Measurements from ENCODE around the gene DCAF4L1. TPM values are rescaled to one million over a fixed set of nuclear protein-coding genes. Genes with fewer than 3 reads are reported as not detected.

DCAF4L1 gene, protein sequence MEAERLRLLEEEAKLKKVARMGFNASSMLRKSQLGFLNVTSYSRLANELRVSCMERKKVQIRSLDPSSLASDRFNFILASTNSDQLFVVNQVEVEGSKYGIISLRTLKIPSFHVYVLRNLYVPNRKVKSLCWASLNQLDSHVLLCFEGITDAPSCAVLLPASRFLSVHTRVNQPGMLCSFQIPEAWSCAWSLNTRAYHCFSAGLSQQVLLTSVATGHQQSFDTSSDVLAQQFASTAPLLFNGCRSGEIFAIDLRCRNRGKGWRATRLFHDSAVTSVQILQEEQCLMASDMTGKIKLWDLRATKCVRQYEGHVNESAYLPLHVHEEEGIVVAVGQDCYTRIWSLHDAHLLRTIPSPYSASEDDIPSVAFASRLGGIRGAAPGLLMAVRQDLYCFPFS
- polyA plus RNA-seq (2013, experiment 1 of 2) = 0.04 TPM
- polyA plus RNA-seq (2013, experiment 2 of 2) = 0.03 TPM

DNA sequence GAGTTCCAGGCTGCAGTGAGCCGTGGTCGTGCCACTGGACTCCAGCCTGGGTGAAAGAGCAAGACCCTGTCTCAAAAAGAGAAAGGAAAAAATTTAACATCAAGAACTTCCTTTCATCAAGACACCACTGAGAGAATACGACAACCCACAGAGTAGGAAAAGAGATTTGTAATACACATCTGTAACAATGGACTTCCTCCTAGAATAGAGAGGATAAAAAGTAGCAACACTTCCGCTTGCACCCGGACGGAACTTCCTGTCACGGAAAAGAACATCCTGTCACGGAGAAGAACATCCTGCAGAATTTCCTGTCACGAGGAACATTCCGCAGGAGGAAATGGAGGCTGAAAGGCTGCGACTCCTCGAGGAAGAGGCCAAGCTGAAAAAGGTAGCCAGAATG lies at the start of gene DCAF4L1:
Gene DCAF4L1, plus strand, starts transcription at position 301 of the 400 bp plus-strand sequence. Its CDS starts 37 bp downstream, at position 338.
- DNase-seq (ENCODE audit: low spot score) = no peak
- Histone ChIP-seq H3K79me1 (ENCODE audit: low read depth, low read length) (no peaks in the 10 kb centered on the region), H3K9me3 (replicated peaks in 1 of 2; ENCODE audit: control insufficient read depth in 2 of 2, insufficient read depth in 1 of 2, low read depth in 1 of 2, low read length in 2 of 2) (peaks cover 0 to 2% of the 10 kb centered on the region in 2 donors), H4K8ac (ENCODE audit: low read depth, low read length) (no peak within 1 kb of the TSS), H3K23ac (ENCODE audit: low read depth, low read length, poor library complexity) (no peak within 1 kb of the TSS), H3K4ac (ENCODE audit: low read length) (no peak within 1 kb of the TSS), H4K91ac (ENCODE audit: low read depth, low read length, poor library complexity) (no peak within 1 kb of the TSS), H3K4me2 (ENCODE audit: insufficient read depth, low read length, poor library complexity, severe bottlenecking) (no peak within 1 kb of the TSS), H3K36me3 (replicated peaks in 1 of 2; ENCODE audit: control insufficient read depth in 2 of 2, insufficient read depth in 2 of 2, low read length in 2 of 2) (no peaks in the 10 kb centered on the region), H3K27ac (replicated peaks; ENCODE audit: low read length) (no peak within 1 kb of the TSS), H2BK120ac (ENCODE audit: low read depth, low read length) (no peak within 1 kb of the TSS), H2BK5ac (ENCODE audit: low read length) (no peak within 1 kb of the TSS), H3K4me1 (ENCODE audit: control insufficient read depth in 2 of 2, insufficient read depth in 1 of 2, low read depth in 1 of 2, low read length in 2 of 2) (peaks cover 0 to 2% of the 10 kb centered on the region in 2 donors), H2BK12ac (ENCODE audit: low read length) (no peak within 1 kb of the TSS), H3K4me3 (ENCODE audit: low read length in 2 of 2) (peak within 1 kb of the TSS in 1 of 2 donors; percentile 4), H3K14ac (ENCODE audit: low read length) (no peak within 1 kb of the TSS), H2AFZ (ENCODE audit: low read length) (no peak within 1 kb of the TSS), H2BK15ac (ENCODE audit: low read length) (no peak within 1 kb of the TSS), H3K18ac (ENCODE audit: low read length) (no peak within 1 kb of the TSS), H2AK5ac (ENCODE audit: low read depth, low read length) (no peak within 1 kb of the TSS), H3K9ac (ENCODE audit: low read depth, low read length, poor library complexity) (no peak within 1 kb of the TSS), H3K27me3 (ENCODE audit: control insufficient read depth in 3 of 3, insufficient read depth in 3 of 3, low read depth in 1 of 3, low read length in 3 of 3) (no peaks in the 10 kb centered on the region)
- WGBS, 2 donors (ENCODE audit: extremely low coverage in 2 of 2, insufficient read length in 2 of 2, insufficient replicate concordance in 1 of 2) = no CpG with 5 or more reads among the region's 12 CpGs

DNA sequence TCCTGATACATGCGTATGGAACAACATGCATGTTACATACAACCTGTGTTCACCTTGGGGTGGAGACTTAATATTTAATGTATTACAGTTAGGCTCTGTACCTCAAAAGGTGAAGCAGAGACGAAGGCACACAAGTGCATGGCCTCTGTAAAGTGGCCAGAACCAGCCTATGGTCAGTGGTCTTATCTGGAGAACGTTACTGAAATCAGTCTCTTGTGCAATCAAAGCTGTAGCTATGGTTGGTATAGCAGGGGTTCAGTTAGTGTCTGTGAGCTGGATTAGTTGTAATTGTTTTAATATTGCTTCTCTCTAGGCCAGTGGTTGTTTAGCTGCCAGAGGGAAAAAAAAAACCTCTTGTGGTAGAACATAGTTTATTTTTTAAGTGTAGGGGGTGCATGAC lies 48.6 kb upstream of the DCAF4L1 start:
- no peak overlapping the region for H3K18ac ChIP-seq (ENCODE audit: low read length)
- H3K4me3 ChIP-seq (ENCODE audit: low read length in 2 of 2) = no peak overlapping the region
- no peaks in the 10 kb centered on the region for H3K27me3 ChIP-seq (ENCODE audit: control insufficient read depth in 3 of 3, insufficient read depth in 3 of 3, low read depth in 1 of 3, low read length in 3 of 3)
- no peak overlapping the region for H2BK5ac ChIP-seq (ENCODE audit: low read length)
- H4K8ac ChIP-seq (ENCODE audit: low read depth, low read length) = no peak overlapping the region
- H3K4me1 ChIP-seq (ENCODE audit: control insufficient read depth in 2 of 2, insufficient read depth in 1 of 2, low read depth in 1 of 2, low read length in 2 of 2) = peaks cover 3 to 7% of the 10 kb centered on the region in 2 donors
- no peak overlapping the region for H4K91ac ChIP-seq (ENCODE audit: low read depth, low read length, poor library complexity)
- no peak overlapping the region for H2BK120ac ChIP-seq (ENCODE audit: low read depth, low read length)
- H3K14ac ChIP-seq (ENCODE audit: low read length) = no peak overlapping the region
- H2AFZ ChIP-seq (ENCODE audit: low read length) = no peak overlapping the region
- H2BK12ac ChIP-seq (ENCODE audit: low read length) = no peak overlapping the region
- peaks cover 6% of the 10 kb centered on the region for H3K79me1 ChIP-seq (ENCODE audit: low read depth, low read length)
- no CpG with 5 or more reads among the region's 3 CpGs for WGBS, 2 donors (ENCODE audit: extremely low coverage in 2 of 2, insufficient read length in 2 of 2, insufficient replicate concordance in 1 of 2)
- no peak overlapping the region for H3K9ac ChIP-seq (ENCODE audit: low read depth, low read length, poor library complexity)
- H3K4ac ChIP-seq (ENCODE audit: low read length) = no peak overlapping the region
- H3K27ac ChIP-seq (replicated peaks; ENCODE audit: low read length) = no peak overlapping the region
- no peak overlapping the region for H3K4me2 ChIP-seq (ENCODE audit: insufficient read depth, low read length, poor library complexity, severe bottlenecking)
- no peaks in the 10 kb centered on the region for H3K9me3 ChIP-seq (replicated peaks in 1 of 2; ENCODE audit: control insufficient read depth in 2 of 2, insufficient read depth in 1 of 2, low read depth in 1 of 2, low read length in 2 of 2)
- peaks cover 2 to 18% of the 10 kb centered on the region in 2 donors for H3K36me3 ChIP-seq (replicated peaks in 1 of 2; ENCODE audit: control insufficient read depth in 2 of 2, insufficient read depth in 2 of 2, low read length in 2 of 2)
- DNase-seq (ENCODE audit: low spot score) = no peak
- H3K23ac ChIP-seq (ENCODE audit: low read depth, low read length, poor library complexity) = no peak overlapping the region
- H2AK5ac ChIP-seq (ENCODE audit: low read depth, low read length) = no peak overlapping the region
- H2BK15ac ChIP-seq (ENCODE audit: low read length) = no peak overlapping the region

DNA sequence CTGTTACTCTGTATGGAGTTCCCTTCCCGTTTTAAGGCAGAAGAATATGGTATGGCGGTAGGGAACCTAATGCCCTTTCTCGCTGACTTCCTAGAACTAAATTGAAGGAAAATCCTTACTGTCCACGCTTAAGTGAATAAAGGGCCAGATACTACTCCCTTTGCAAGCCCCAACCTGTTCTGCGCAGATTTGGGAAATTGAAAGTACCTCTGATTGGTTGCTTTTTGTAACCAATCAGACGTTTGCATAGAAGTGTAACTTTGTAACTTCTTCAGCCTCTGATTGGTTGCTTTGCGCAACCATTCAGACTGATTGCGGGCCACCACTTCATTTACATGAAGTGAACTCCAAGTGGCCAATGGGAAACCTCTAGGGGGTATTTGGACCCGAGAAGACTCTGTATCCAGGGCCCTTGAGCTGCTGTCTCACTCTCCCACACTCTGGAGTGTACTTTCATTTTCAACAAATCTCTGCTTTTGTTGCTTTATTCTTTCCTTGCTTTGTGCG lies 47.5 kb upstream of the DCAF4L1 start:
- H2AK5ac ChIP-seq (ENCODE audit: low read depth, low read length) = no peak overlapping the region
- WGBS, 2 donors (ENCODE audit: extremely low coverage in 2 of 2, insufficient read length in 2 of 2, insufficient replicate concordance in 1 of 2) = no CpG with 5 or more reads among the region's 10 CpGs

DNA sequence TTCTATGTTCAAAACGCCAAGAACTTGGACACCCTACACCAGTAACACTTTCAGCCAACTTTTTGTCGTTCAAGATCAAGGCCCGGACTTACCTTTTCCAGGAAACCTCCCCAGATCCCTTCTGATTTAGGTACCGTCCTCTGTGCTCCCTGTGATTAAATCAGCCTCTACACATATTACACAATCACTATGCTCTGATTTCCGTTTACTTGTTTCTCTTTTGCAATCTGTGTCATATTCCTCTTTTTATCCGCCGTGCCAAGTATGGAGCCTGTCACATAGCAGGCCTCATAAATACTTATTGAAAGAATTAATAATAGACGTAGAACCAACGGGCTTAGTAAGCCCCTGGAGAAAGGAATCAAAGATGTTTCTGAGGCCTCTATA lies 47.0 kb upstream of the DCAF4L1 start:
- Histone ChIP-seq H3K36me3 (replicated peaks in 1 of 2; ENCODE audit: control insufficient read depth in 2 of 2, insufficient read depth in 2 of 2, low read length in 2 of 2) (peaks cover 5 to 33% of the 10 kb centered on the region in 2 donors), H2AK5ac (ENCODE audit: low read depth, low read length) (no peak overlapping the region), H3K9ac (ENCODE audit: low read depth, low read length, poor library complexity) (no peak overlapping the region), H4K91ac (ENCODE audit: low read depth, low read length, poor library complexity) (no peak overlapping the region), H2BK5ac (ENCODE audit: low read length) (no peak overlapping the region), H3K18ac (ENCODE audit: low read length) (no peak overlapping the region), H3K4me2 (ENCODE audit: insufficient read depth, low read length, poor library complexity, severe bottlenecking) (no peak overlapping the region), H2BK12ac (ENCODE audit: low read length) (no peak overlapping the region), H3K23ac (ENCODE audit: low read depth, low read length, poor library complexity) (no peak overlapping the region), H4K8ac (ENCODE audit: low read depth, low read length) (no peak overlapping the region), H3K27me3 (ENCODE audit: control insufficient read depth in 3 of 3, insufficient read depth in 3 of 3, low read depth in 1 of 3, low read length in 3 of 3) (no peaks in the 10 kb centered on the region), H3K4ac (ENCODE audit: low read length) (no peak overlapping the region), H3K9me3 (replicated peaks in 1 of 2; ENCODE audit: control insufficient read depth in 2 of 2, insufficient read depth in 1 of 2, low read depth in 1 of 2, low read length in 2 of 2) (no peaks in the 10 kb centered on the region), H3K27ac (replicated peaks; ENCODE audit: low read length) (no peak overlapping the region), H3K14ac (ENCODE audit: low read length) (no peak overlapping the region), H2BK15ac (ENCODE audit: low read length) (no peak overlapping the region), H2AFZ (ENCODE audit: low read length) (peak overlapping the region; percentile 93), H3K4me1 (ENCODE audit: control insufficient read depth in 2 of 2, insufficient read depth in 1 of 2, low read depth in 1 of 2, low read length in 2 of 2) (peaks cover 3 to 7% of the 10 kb centered on the region in 2 donors), H3K4me3 (ENCODE audit: low read length in 2 of 2) (peak overlapping the region in 1 of 2 donors; percentile 72), H3K79me1 (ENCODE audit: low read depth, low read length) (peaks cover 8% of the 10 kb centered on the region), H2BK120ac (ENCODE audit: low read depth, low read length) (no peak overlapping the region)
- WGBS, 2 donors (ENCODE audit: extremely low coverage in 2 of 2, insufficient read length in 2 of 2, insufficient replicate concordance in 1 of 2) = no CpG with 5 or more reads among the region's 9 CpGs
- no peak for DNase-seq (ENCODE audit: low spot score)

More for the DNA sequence above, 47.5 kb upstream of the DCAF4L1 start:
- H3K79me1 ChIP-seq (ENCODE audit: low read depth, low read length) = peaks cover 7% of the 10 kb centered on the region
- H3K9me3 ChIP-seq (replicated peaks in 1 of 2; ENCODE audit: control insufficient read depth in 2 of 2, insufficient read depth in 1 of 2, low read depth in 1 of 2, low read length in 2 of 2) = no peaks in the 10 kb centered on the region
- no peak overlapping the region for H2BK15ac ChIP-seq (ENCODE audit: low read length)
- no peak overlapping the region for H2BK5ac ChIP-seq (ENCODE audit: low read length)
- H3K9ac ChIP-seq (ENCODE audit: low read depth, low read length, poor library complexity) = no peak overlapping the region
- H4K8ac ChIP-seq (ENCODE audit: low read depth, low read length) = no peak overlapping the region
- H2BK120ac ChIP-seq (ENCODE audit: low read depth, low read length) = no peak overlapping the region
- H2AFZ ChIP-seq (ENCODE audit: low read length) = peak overlapping the region; percentile 93
- H3K23ac ChIP-seq (ENCODE audit: low read depth, low read length, poor library complexity) = no peak overlapping the region
- H4K91ac ChIP-seq (ENCODE audit: low read depth, low read length, poor library complexity) = no peak overlapping the region
- no peak for DNase-seq (ENCODE audit: low spot score)
- H3K4me2 ChIP-seq (ENCODE audit: insufficient read depth, low read length, poor library complexity, severe bottlenecking) = no peak overlapping the region
- no peak overlapping the region for H3K18ac ChIP-seq (ENCODE audit: low read length)
- no peak overlapping the region for H3K4ac ChIP-seq (ENCODE audit: low read length)
- peaks cover 3 to 28% of the 10 kb centered on the region in 2 donors for H3K36me3 ChIP-seq (replicated peaks in 1 of 2; ENCODE audit: control insufficient read depth in 2 of 2, insufficient read depth in 2 of 2, low read length in 2 of 2)
- H3K27me3 ChIP-seq (ENCODE audit: control insufficient read depth in 3 of 3, insufficient read depth in 3 of 3, low read depth in 1 of 3, low read length in 3 of 3) = no peaks in the 10 kb centered on the region
- H3K14ac ChIP-seq (ENCODE audit: low read length) = no peak overlapping the region
- peaks cover 3 to 7% of the 10 kb centered on the region in 2 donors for H3K4me1 ChIP-seq (ENCODE audit: control insufficient read depth in 2 of 2, insufficient read depth in 1 of 2, low read depth in 1 of 2, low read length in 2 of 2)
- no peak overlapping the region for H2BK12ac ChIP-seq (ENCODE audit: low read length)
- no peak overlapping the region for H3K27ac ChIP-seq (replicated peaks; ENCODE audit: low read length)
- no peak overlapping the region for H3K4me3 ChIP-seq (ENCODE audit: low read length in 2 of 2)
